ENCODE results near the gene PYM1.
"Not testable (repeated sequence)": the region's sequence is repeated elsewhere in the genome, so short reads cannot be mapped to it uniquely, and the experiment has no call there.

The PYM1 gene

DNA sequence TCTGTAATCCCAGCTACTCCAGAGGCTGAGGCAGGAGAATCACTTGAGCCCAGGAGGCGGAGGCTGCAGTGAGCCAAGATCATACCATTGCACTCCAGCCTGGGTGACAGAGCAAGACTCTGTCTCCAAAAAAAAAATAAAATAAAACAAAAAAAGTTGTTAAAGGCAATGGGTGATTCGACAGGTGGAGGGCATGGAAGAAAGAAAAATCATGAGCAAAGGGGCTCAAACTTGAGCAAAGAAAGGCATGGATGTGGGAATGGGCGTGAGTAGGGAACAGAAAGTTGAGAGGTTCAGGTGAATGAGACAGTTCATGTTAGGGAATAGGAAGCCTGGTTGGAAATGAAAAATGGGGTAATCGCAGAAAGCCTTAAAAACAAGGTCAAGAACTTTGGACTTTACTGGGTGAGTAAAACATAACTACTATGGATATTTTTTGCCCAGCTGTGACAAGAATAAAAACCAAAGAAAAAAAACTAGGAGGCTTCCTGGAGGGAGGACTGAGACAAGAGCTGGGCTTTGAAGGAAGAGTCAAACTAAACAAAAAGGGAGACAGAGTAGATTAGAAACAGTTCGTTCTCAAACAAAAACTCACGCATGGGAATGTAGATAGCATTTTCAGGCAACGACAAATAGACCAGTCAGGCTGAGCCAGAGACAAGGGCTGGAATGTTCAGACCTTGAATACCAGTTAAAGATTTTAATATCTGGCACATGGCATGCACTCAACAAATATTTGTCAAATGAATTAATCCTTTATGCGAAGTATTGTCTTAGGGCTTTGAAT, 18.8 kb downstream of the PYM1 start:
- no peak for DNase-seq

DNA sequence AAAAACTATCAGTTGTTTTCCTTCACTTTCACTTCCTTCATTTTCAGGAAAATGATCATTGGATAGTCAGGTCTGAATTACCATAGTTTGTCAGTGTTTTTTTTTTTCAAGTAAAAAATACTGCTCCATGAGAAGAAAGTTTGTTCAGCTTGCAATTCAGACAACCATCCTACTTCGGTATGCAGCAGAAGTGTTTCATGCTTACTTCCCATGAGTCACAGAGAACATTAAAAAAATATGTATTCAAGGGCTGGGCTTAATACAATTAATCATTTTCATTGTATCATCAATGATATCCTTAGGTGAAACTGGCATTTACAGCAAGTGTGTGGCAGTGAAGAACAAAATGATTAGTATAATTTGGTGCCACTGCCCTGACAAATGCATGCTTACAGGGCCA, 21.6 kb downstream of the PYM1 start:
- DNase-seq = no peak

GRCh38 chr12:55901881-55902490, 25.7 kb downstream of the PYM1 start:
- DNase-seq = no peak

DNA sequence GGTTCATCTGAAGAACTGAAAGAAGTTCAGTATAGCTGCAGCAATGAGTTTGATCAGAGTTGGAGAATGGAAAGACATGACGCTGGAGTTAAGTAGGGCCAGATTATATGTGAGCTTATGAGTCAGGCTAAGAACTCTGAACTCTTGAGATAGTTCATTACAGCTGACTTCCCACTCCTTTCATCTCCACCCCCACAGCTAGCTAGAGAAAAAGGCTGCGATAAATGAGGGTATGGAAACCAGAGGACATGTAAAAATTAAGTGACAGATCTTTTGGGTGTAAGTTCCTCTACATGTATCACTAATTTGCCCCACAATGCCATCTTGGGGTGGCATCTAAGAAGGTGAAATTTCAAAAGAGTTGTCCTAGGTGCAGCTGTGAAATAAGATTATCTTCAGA, 28.6 kb downstream of the PYM1 start:
- no peak for DNase-seq

DNA sequence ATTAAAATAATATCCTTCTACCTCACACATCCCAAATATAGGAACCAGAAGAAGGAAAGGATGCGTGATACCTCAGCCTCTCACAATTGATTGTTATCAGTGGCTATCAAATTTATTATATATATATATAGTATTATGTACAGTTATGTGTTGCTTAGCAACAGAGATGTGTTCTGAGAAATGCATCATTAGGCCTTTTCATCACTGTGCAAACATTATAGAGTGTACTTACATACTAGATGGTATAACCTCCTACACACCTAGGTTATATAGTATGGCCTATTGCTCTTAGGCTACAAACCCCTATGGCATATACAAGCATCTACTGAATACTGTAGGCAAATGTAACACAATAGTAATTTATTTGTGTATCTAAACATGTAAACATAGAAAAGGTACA, 34.0 kb downstream of the PYM1 start:
- no peak for DNase-seq

- DNase-seq = no peak
Observed at GRCh38 chr12:55891310-55891709, 36.4 kb downstream of the PYM1 start.

- DNase-seq = no peak
Observed at GRCh38 chr12:55885113-55885512, 42.6 kb downstream of the PYM1 start.

- DNase-seq = no peak
Observed at GRCh38 chr12:55877824-55878223, 49.9 kb downstream of the PYM1 start.

- no peak for DNase-seq
Observed at GRCh38 chr12:55875704-55876467, 51.8 kb downstream of the PYM1 start.

GRCh38 chr12:55874443-55874842, 53.3 kb downstream of the PYM1 start:
- no peak for DNase-seq

DNA sequence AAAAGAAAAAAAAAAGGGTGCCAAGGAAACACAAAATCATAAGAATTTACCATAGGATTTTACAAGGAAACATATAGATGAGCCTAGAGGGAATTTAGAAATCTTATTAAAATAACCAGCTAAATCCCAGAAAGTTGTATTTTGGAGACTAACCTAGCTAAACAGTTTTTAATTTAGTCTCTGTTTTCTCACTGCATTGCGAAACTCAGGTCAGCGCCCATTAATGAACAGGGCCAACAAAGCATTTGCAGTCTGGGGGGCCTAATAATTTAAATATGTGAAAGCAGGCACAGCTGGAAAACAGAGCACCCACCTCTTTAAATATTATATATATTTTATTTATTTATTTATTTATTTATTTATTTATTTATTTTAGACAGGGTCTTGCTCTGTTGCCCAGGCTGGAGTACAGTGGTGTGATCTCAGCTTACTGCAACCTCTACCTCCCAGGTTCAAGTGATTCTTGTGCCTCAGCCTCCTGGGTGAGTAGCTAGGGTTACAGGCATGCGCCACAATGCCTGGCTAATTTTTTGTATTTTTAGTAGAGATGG, 61.2 kb downstream of the PYM1 start:
- not testable (repeated sequence) for DNase-seq

DNA sequence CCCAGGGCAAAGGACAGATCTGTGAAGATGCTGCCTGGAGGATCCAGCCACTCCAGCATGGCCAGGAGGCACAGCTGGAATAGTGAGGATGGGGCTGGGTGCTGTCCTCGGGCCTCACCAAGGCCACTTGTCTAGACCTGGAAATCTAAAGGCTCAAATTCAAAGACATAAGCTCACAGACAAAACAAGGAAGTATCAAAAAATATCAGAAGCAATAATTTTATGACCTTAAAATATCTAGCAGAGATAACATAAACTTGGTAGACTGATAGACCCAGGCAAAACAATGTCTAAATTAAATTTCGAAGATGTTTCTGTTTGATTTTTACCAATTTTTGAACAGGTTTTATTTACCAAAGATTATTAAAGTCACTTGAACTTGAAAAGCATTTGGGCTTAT, 62.4 kb downstream of the PYM1 start:
- no peak for DNase-seq

DNA sequence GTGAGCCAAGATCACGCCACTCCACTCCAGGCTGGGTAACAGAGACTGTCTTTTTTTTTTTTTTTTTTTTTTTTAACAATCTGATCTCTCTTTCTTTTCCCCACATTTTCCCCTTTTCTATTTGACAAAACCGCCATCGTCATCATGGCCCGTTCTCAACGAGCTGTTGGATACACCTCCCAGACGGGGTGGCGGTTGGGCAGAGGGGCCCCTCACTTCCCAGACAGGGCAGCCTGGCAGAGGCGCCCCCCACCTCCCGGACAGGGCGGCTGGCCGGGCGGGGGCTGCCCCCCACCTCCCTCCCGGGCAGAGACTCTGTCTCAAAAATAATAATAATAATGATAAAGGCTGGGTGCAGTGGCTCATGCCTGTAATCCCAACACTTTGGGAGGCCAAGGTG, 64.8 kb downstream of the PYM1 start:
- not testable (repeated sequence) for DNase-seq

- DNase-seq = no peak
Observed at GRCh38 chr12:55862286-55862685, 65.4 kb downstream of the PYM1 start.

GRCh38 chr12:55861871-55862270, 65.8 kb downstream of the PYM1 start:
- no peak for DNase-seq

GRCh38 chr12:55861396-55861795, 66.3 kb downstream of the PYM1 start:
- no peak for DNase-seq

GRCh38 chr12:55852740-55853139, 75.0 kb downstream of the PYM1 start:
- no peak for DNase-seq

All from left hindlimb (tissue), 1 donor.